ENCODE results near the gene UBN1.

UBN1 gene

DNA sequence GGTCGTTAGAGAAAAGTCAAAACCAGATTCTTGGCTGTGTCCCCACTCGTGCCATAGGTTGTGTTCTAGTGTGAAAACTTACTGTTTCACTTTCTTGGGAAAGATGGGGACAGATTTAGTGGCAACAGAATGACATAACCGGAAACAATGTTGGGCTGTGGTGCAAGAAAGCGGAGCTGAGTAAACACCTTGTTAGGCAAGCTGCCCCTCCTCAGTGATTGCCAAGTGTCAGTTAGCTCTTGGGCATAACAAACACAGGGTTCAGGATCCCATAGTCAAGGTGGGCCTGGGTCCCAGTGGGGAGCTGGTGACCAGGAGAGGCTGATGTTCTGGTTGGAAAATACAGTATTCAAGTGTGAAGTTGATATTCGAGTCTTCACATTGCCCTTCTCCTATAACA lies 15.4 kb downstream of the UBN1 start:
- peak; percentile 10 for DNase-seq (ENCODE audit: low spot score)

DNA sequence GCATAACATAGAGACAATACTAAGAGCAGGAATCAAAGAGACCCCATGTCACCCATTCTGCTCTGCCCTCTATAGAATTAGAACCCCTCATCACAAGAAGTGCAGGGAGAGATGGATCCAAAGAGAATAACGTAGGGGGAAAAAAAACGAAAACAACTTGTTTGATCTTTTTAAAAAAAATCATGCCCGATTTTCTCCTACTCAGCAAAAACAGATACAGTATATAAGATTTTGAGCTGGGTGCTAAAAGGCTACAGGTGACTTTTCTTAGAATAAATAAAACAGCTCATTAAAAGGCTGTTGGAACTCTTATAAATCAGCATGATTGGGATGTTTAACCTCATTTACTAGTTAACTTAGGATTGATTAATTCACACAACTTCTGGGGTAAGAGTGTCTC lies 17.4 kb downstream of the UBN1 start:
- DNase-seq (ENCODE audit: low spot score), result no peak

DNA sequence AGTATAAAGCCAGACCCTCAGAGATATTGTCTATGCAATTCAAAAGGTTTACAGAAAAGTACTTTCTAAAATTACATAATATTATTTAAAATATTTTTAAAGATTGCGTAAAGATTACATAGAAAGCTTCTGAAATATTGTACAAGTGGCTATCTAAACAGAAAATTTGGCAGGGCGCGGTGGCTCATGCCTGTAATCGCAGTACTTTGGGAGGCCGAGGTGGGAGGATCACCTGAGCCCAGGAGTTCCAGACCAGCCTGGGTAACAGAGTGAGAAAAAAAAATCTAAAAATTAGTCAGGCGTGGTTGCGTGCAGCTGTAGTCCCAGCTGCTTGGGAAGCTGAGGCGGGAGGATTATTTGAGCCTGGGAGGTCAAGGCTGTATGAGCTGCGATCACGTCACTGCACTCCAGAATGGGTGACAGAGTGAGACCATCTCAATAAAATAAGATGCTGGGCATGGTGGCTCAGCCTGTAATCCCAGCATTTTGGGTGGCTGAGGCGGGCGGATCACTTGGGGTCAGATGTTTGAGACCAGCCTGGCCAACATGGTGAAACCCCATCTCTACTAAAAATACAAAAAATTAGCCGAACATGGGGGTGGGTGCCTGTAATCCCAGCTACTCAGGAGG lies 18.1 kb downstream of the UBN1 start:
- DNase-seq (ENCODE audit: low spot score), result no peak

DNA sequence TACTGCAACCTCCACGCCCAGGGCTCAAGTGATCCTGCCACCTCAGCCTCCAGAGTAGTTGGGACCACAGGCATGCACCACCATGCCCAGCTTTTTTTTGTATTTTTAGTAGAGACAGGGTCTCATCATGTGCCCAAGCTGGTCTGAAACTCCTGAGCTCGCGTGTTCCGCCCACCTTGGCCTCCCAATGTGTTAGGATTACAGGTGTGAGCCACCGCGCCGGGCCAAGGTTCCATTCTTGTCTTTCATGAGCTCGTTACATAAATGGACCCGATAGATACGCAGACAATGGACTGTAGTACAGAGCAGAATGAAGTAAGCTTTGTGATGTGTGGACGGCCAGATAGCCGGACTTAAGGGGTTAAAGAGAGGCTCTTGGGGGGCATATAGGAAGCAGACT lies 19.3 kb downstream of the UBN1 start:
- no peak for DNase-seq (ENCODE audit: low spot score)

DNA sequence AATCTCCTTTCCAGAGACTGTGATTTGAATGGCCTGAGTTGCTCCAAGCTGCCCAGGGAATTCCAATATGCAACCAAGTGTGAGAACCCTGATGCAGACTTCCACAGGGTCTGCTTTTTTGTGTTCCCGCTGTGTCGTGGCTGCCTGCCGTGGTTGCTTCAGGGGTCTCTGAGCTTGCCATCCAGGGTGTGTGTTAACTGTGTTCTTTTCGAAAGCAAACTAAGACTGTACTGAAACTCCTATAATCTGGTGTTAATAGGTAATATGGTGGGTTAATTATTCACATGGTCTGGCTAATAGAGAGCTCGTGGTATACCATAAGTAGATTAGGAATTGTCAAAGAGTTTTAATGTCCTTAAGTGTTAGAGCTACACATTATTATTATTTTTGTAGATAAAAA lies 20.7 kb downstream of the UBN1 start:
- DNase-seq (ENCODE audit: low spot score), result no peak

DNA sequence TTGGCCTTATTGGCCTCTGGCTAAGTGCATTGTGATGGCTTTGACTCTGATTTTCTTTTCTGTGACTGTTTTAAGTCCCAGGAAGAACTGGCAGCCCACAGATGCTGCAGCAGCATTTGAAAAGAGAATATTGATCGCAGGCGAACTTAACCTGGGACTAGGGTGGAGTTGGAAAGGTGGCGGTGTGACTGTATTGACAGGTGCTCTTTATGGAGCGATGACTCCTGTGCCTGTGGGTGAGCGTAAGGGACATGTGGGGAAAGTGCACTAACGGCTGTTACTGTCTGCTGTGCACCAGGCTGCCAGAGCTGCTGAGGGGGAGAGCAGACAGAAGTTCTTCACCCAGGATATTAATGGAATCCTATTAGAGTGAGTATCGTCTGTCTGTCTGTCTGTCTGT lies 21.3 kb downstream of the UBN1 start:
- DNase-seq (ENCODE audit: low spot score), result no peak

DNA sequence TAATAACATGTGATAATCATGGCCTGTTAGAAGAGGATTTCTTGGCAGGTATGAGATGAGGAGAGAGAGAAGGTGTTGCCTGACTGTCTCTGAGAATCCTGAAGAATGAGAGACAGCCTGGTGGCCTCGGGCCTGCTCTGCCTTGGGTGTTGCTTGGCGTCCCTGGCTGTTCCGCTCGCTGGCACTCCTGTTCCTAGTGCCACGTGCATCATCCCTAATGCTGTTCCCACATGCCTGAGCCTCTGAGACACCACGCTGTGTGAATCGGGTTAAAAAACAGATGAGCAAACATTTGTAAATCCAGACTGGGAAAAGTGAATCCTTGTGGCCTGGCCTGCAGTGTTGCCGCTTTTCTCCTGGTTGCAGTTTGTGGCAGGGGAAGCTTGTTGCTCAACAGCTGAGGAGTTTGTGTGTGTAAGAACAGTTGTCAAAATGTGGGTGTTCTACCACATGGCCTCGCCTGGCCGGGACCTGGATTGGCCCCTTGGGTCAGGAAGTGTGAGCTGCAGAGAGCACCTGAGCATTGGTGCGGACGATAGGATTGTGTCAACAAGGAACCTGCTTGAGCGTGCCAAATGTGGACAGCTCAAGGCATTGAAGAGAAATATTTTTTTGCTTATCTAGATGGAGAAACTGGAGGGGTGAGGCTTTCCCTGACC lies 22.0 kb downstream of the UBN1 start:
- DNase-seq (ENCODE audit: low spot score), result no peak

DNA sequence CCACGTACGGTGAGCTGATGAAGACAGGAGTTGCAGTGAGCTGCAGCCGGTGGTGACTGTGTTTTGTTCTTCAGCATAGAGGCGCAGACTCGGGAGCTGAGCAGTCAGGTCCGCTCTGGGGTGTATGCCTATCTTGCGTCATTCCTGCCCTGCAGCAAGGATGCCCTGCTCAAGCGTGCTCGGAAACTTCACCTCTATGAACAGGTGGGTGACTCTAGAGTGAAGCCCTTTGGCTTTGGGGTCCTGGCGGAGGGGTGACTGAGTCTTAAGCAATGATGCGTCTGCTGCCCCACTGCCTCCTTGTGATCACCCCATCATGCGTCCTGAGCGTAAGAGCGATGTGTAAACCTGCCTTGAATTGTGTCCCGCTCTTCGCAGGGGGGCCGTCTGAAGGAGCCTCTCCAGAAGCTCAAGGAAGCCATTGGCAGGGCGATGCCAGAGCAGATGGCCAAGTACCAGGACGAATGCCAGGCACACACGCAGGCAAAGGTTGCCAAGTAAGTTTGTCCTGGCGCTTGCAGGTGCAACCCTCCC lies 22.9 kb downstream of the UBN1 start:
- no peak for DNase-seq (ENCODE audit: low spot score)

DNA sequence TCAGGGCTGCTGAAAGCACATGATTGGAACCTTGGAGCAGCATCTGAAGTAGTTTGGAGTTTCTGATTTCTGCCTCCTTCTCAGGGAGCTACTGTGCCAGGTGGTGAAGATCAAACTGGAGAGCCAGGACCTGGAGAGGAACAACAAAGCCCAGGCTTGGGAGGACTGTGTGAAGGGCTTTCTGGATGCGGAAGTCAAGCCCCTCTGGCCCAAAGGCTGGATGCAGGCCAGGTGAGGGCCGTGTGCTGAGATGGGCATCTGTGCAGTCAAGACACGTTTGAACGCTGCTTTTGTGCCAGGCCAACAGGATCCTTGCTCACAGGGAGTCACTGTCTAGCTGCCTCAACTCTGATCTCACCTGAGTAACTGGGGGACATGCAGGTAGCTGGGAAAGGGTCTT lies 23.8 kb downstream of the UBN1 start:
- DNase-seq (ENCODE audit: low spot score), result no peak

DNA sequence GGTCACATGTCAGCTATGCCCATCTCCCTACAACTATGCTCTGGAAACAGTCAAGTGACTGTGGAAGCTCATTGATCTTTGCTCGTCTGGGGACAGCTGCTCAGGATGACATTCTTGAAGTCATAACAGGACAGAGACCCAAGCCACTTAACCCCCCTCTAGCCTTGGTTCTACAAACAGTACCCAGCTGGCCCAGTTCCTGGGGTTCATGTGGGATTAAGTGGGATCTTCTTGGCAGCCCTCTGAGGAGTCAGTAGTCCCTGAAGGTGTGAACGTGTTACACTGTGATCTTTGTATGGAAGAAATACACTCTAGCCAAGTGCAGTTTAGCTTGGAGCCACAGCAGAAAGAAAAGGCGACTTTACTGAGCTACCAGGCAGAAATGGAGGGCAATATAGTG lies 25.8 kb downstream of the UBN1 start:
- no peak for DNase-seq (ENCODE audit: low spot score)

DNA sequence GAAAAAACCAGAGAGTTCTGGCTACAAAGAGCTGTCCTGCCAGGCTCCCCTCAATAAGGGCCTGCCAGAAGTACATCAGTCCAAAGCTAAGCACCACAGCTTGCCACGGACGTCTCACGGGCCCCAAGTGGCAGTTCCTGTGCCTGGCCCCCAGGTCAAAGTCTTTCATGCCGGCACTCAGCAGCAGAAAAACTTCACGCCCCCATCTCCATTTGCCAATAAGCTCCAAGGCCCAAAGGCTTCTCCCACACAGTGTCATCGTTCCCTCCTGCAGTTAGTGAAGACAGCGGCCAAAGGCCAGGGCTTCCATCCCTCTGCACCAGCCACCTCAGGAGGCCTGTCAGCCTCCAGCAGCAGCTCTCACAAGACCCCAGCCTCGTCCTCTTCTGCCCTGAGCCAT lies 27.4 kb downstream of the UBN1 start:
- DNase-seq (ENCODE audit: low spot score), result no peak

DNA sequence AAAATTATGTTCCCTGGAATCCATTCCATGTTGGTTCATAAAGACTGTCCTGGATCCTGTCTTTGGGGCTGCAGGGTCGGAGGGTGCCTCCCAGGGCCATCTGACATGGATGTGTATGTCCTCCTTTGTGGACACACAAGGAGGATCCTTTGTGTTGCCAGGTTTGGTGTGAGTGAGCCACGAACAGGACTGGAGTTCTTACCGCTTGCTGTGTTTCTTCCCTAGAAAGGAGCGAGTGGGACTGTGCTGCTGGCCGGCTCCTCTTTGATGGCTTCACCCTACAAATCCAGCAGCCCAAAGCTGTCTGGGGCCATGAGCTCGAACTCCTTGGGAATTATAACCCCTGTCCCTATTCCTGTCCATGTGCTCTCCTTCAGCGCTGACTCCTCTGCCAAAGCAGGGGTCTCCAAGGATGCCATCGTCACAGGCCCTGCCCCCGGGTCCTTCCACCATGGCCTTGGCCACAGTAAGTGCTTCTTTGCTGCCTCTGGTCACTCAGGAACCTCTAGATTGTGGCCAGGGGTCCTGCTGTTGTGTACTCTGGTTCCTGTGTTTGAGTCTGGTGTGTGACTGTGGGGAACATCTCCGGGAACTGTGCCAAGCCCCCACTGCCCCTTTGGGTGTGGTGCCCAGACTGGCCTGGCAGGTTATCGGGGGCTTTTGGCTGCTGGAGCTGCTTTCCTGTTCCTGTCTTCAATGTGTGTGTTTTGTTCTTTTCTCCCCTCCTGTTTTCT lies 29.5 kb downstream of the UBN1 start:
- no peak for DNase-seq (ENCODE audit: low spot score)

DNA sequence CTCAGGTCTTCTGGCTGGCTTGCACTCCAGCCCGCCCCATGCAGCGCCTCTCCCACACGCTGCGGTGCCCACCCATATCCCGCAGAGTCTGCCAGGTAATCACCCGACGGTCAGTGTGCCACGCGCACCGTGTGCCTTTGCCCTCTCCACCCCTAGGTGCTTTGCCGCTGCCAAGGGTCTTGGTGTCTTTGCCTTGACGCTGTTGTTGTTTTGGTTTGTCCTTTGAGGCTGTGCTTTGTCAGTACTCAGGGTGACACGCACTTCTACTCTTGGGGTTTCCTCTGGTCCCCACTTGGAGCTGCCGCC lies 30.1 kb downstream of the UBN1 start:
- DNase-seq (ENCODE audit: low spot score), result no peak

DNA sequence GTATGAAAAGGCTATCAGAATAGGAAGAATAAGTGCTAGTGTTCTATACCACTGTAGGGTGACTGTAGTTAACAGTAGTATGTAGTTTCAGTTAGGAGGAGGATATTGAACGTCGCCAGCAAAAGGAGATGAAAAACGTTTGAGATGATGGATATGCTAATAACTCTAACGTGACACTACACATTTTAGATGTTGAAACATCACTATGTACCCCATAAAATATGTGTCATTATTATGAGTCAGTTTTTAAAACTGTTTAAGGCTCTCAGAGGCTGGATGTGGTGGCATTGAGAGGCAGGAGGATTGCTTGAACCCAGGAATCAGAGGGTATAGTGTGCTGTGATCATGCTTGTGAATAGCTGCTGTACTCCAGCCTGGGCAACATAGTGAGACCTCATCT lies 31.8 kb downstream of the UBN1 start:
- no peak for DNase-seq (ENCODE audit: low spot score)

DNA sequence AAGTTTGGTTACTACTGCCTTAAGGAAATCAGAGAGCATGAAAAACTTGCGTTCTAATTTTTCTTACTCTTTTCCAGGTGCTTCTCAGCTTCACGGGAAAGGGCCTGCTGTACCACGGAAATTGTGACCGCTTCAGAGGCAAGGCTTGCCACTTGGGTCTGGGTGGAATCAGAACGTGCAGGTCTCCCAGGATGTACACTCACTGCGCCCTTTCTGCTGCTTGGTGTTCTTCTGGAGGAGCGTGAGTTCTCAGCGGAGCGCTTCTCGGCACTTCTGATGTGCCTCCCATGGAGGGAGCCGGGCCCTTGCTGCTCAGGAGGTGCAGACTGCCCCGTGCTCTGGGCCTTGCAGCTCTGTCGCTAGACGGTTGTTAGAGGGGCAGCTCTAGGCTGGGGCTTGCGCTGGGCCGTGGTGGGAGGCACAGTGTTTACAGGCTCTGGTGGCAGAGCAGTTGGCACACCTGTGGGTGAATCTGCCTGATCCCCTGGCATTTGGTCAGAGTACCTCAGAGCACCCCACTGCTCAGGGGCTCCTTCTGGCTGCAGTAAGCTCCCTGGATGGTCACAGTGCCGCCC lies 32.8 kb downstream of the UBN1 start:
- no peak for DNase-seq (ENCODE audit: low spot score)

DNA sequence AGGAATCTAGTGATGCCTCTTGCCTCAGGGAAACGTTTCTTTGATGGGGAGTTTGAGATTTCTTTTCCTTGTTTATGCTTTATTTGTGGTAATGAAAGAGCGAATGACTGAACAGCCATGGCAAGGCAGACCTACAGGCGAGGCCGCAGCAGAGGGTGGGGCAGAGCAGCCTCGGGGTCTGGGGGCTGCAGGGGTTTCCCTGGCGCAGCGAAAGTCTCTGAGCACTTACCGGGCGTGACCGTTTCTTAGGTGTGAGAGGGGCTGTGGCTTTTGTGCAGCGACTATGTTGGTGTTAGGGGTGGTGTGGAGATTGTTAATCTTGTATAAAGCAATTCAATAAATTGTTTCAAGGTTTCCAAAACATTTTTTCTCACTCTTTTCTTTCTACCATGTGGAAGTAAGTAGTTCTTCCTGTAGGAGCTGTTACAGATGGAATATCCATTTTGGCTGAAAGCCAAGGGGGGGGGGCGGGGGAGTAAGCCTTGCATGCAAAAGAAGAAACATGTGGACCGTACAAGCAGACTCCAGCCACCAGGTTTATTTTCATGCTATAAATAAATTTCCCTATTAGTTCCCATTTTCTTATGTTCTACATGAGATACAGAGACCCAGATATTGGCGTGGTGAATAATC lies 34.8 kb downstream of the UBN1 start:
- DNase-seq (ENCODE audit: low spot score), result no peak

DNA sequence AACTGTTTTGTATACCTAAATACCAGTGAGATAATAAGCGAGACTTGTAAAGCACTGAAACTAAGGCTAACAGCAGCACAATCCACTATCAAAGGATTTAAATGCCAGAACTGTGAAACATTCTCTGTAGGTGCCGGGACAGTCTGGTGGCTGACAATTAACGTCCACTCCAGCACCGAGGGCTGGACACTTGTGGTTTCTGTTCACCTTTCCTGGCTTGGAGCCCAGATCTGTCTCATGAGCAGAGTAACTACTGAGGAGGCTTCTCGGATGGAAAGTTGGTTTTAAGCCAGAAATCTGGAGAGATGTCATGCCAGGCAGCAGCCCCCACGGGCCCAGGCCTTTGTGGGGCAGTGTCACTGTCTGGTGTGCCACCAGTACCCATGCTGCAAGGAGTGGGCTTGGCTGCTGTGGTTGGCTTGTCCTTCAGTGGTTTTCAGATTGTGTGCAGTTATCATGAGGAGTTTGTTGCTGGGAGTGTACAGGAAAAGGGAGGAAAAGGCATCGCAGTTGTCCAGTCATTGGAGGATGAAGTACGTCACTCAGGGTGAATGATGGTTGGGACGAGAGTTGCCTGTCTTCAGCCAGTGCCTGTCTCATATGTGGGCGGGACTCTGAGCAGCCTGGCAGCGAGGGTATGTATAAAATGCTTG lies 35.5 kb downstream of the UBN1 start:
- no peak for DNase-seq (ENCODE audit: low spot score)

DNA sequence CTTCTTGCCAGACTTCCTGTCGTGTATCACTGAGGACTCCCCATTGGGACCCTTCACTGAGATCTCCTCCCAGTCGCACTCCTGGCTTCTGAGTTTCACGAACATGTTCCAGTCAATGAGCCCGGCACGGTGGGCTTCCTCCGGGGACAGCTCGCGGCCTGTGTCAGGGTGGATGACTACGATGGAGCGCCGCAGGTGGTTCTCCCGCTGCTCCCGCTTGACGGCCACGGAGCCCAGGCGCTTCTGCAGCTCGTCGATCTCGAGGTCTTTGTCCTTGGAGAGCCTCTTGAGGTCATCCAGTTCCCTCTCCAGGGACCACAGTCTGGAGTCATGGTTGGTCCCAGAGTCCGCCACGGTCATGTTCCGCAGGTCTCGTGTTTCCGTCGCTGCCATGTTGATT lies 36.2 kb downstream of the UBN1 start:
- no peak for DNase-seq (ENCODE audit: low spot score)

DNA sequence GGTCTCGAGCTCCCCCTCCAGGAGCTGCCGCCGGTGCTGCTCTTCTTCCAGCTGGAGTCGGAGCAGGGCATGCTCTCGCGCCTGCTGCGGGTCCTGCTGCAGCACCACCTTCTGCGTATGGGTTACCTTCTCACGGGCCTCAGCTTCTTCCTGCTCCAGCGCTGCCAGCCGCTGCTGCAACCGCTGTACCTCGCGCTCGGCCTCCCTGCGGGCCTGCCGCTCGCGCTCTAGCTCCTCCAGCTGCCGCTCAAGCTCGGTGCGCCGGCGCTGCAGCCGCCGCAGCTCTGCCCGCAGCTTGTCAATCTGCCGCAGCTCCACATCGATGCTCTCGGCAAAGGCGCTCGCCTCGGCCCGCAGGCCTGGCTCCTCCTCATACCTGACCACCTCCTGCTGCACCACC lies 36.9 kb downstream of the UBN1 start:
- no peak for DNase-seq (ENCODE audit: low spot score)

DNA sequence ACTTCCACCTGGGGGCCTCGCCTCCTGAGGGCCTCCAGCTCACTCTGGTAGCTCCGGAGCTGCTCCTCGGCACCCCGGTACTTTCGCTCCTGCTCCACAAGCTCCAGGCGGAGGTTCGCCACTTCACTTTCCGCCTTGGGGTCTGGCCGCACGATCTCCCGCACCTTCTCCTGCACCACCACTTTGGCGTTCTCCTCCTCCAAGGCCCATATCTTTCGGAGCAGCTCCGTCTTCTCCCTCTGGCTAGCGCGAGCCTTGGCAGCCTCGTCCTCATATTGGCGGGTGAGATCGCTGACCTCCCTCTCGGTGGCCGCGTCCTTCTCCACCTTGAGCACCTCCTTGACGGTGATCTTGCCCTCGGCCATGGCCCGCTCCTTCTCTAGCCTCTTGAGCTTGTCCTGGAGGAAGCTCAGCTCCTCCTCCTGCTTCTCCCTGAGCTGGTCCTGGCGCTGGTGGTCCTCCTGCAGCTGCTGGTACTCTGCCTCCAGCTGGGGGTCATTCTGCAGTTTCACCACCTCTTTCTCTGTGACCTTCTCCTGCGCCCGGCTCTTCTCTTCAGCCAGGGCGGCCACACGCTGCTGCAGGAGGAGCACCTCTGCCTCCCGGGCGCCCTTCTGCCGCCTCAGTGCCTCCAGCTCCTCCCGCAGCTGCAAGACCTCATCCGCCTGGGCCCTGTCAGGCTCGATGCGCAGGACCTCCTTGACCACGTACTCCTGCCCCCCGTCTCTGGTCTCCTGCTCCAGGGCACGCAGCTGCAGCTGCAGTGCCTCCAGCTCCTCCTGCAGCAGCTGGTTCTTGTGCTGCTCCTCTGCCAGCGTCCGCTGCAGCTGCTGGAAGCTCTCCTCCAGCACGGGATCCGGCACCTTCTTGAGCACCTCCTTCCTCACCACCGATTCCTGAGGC lies 37.9 kb downstream of the UBN1 start:
- no peak for DNase-seq (ENCODE audit: low spot score)

DNA sequence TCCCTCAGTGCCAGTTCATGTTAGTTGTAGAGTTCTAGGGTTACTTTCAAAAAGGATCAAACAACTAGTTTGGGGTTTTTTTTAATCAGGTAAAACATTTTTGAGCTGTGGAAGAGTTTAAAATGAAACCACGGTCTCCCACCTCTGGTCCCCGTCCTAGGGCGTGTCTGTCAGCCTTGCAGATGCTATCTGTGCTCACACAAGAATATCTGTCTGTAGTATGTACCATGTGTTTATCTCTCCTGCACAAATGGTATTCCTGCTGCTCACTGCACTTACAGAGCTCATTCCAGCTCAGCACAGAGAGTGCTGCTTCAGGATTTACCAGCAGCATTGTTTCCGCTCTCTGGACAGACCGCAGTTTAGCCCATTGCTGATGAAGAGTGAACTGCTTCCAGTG lies 38.9 kb downstream of the UBN1 start:
- DNase-seq (ENCODE audit: low spot score), result no peak
